GM12801 (cell line): ENCODE data around the gene USP2.

ENCODE experiments used
- TF ChIP-seq, protein P1 (sequence below): IDR thresholded peaks from one replicate; pipeline ENCODE4 v1.5.1; 2011; ENCODE audit warnings: control low read depth; ENCODE audit not compliant: insufficient read length; ENCODE audit errors: extremely low read depth

USP2 gene

DNA sequence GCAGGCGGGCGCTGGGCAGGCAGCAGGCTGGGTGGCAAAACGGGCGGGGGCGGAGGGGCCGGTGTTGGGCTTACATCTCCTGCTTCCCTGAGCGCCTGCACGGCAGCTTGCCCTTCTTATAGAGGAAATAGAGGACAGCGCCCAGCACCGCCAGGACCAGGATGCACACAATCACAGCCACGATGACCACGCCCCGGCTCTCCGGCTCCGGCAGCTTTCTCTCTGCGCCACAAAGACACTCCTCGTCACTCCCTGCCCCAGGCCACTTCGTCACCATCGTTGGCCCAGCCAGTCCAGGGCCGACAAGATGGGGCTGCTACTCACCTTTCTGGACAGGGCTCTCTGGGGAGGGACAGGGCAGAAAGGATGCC, 70.8 kb downstream of the USP2 start:
- TF ChIP-seq, protein P1, sequence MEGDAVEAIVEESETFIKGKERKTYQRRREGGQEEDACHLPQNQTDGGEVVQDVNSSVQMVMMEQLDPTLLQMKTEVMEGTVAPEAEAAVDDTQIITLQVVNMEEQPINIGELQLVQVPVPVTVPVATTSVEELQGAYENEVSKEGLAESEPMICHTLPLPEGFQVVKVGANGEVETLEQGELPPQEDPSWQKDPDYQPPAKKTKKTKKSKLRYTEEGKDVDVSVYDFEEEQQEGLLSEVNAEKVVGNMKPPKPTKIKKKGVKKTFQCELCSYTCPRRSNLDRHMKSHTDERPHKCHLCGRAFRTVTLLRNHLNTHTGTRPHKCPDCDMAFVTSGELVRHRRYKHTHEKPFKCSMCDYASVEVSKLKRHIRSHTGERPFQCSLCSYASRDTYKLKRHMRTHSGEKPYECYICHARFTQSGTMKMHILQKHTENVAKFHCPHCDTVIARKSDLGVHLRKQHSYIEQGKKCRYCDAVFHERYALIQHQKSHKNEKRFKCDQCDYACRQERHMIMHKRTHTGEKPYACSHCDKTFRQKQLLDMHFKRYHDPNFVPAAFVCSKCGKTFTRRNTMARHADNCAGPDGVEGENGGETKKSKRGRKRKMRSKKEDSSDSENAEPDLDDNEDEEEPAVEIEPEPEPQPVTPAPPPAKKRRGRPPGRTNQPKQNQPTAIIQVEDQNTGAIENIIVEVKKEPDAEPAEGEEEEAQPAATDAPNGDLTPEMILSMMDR = no peak

DNA sequence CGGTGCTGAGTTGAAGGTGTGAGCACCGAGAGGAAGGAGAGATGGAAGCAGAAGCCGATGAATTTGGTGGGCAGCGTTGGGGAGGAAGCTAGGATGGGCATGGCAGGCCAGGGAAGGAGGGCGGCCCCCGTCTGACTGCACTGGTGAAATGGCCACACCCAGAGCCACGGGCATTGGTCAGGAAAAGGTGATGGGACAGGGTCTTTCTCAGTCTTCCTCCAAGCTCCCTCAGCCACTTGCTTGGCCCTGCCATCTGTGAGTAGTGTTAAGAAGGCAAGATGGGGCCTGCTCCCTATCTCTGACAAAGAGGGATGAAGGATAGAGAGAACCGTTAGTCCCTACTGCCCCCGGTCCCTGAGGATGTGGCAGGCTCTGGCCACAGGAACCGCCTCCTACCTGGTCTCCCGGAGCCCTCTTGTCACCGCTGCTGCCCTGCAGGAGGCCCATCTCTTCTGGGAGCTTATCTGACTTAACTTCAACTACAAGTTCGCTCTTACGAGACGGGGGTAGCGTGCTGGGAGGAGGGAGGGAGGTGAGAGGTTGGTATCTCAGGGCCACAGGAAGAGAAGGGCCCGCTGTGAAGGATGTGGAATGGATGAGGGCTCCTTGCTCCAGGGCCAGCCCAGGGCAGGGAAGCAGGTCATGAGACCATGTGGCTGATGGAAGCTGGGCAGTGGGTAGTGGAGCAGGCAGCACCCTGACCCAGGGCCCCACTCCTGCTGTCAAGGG, 71.4 kb downstream of the USP2 start:
- TF ChIP-seq, protein P1 = no peak

DNA sequence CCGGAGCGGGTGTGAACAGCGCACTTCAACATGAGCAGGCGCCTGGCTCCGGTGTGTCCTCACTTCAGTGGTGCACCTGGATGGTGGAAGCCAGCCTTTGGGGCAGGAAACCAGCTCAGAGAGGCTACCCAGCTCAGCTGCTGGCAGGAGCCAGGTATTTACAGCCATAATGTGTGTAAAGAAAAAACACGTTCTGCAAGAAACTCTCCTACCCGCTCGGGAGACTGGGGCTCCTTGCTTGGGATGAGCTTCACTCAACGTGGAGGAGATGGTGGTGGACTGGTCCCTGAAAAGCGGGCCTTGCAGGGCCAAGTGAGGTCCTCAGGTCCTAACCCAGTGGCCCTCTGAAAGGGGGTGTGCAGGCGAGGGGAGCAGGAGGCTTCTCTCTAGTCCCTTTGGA, 72.1 kb downstream of the USP2 start:
- TF ChIP-seq, protein P1 = no peak

DNA sequence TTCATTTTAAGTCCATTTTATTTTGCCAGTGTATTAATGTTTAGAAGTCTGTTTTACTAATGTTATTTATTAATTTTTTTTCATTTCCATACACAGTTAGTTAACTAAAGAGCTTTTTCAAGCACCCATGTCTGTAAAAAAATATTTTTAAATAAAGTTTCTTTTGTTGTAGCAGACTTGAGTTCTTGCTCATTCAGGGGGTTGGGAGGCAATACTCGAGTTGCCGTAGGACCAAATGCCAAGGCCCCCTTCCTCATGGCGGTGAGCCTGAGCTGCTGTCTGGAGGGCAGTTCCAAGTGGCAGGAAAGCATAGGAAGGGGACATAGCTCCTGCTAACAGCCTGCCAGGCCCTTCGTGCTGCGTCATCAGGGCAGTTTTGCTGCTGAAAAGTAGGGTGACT, 73.5 kb downstream of the USP2 start:
- TF ChIP-seq, protein P1 = no peak

DNA sequence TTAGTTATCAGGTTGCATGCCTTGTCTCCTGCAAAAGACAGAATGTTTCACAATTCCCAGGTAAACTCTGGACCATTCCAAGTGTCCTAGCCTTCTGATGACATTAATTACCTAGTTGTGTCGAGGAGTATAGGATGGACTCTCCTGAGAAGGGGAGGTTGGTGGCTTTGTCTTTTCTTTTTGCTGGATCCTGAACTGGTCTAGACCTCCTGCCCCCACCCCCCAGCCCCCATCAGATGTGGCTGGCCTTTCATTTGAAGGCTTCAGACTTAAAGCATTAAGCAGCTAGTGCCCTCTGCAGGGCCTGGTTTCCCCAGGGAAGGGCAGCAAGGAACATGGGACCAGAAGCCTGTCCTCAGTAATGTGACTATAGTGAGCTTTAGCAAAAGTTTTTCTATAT, 74.3 kb downstream of the USP2 start:
- TF ChIP-seq, protein P1 = no peak

DNA sequence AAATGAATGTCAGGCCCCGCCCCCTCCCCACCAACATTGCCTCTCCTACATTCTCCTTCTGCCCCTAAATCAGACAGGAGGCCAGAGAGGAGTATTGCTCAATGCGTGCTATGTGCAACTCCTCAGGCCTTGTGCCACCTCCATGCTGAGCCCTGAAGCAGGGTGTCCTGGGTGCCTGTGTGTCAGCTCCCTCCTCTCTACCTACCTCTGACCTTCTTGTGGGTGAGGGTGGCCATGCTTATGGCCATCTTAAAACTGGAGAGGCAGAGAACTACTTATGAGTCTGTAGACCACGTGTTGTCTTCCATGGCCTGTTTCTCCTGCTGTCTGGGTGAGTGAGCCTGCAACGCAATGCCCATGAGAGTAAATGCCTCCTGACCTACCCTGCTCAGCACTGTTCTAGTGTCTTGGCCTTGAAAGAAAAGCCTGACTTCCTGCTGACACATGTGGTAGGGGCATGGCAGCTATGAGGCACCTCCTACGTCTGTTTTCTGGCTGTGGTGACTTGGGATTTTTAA, 75.1 kb downstream of the USP2 start:
- TF ChIP-seq, protein P1 = no peak

DNA sequence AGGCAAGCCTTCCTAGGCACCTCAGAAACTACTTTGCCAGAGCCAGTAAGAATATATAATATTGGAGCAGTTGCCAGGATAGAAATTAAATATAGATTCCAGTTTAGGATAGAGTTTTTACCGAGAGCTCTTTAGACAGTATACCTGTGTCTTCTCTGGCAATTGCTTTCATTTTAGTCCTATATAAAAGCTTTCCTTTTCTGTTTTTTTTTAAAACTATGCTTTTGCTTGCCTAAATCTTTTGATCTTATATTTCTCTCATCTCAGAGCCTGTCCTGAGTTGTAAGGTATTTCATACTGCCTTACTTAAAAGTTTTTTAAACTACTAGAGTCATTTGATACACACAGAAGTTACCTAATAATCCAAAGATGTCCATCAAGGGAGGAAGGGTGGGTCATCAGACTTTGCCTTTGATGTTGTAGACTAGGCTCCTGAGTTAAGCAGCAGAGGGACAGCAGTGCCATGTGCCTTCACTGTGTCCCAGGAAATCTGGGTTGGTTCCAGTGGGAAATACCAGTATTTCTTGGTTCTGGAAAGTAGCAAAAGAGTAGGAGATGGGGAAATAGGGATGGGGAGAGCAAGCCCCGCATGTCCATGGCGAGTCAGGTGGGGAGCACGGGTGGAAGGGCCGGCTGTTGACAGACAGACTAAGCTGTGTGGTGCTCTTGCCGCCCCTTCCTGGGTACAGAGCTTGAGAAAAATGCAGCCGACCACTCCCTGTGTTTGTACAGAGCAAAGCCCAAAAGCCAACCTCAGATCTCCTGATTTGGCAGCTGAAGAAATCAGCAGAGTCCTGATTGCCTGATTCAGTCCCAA, 75.7 kb downstream of the USP2 start:
- TF ChIP-seq, protein P1 = no peak
